HG03064 (cell line): ENCODE measurements around the gene LDLRAP1.
"Not testable (repeated sequence)": the region's sequence is repeated elsewhere in the genome, so short reads cannot be mapped to it uniquely, and the experiment has no call there.

Source experiments
- ATAC-seq: cut with Tn5 transposase; IDR thresholded peaks from one replicate; pipeline ENCODE4 v1.9.1; 2021; ENCODE audit warnings: low read depth; ENCODE audit not compliant: unreplicated experiment

Gene LDLRAP1

GRCh38 chr1:25572708-25573590, 29.5 kb downstream of the LDLRAP1 start:
- ATAC-seq: no peak

- ATAC-seq: no peak
Measured at GRCh38 chr1:25573591-25573930, 30.2 kb downstream of the LDLRAP1 start.

- ATAC-seq: no peak
Measured at GRCh38 chr1:25573961-25574360, 30.6 kb downstream of the LDLRAP1 start.

- ATAC-seq: no peak
Measured at GRCh38 chr1:25575191-25575590, 31.8 kb downstream of the LDLRAP1 start.

- no peak for ATAC-seq
Measured at GRCh38 chr1:25576459-25577133, 33.2 kb downstream of the LDLRAP1 start.

GRCh38 chr1:25577134-25577920, 33.9 kb downstream of the LDLRAP1 start:
- no peak for ATAC-seq

GRCh38 chr1:25579292-25580252, 36.2 kb downstream of the LDLRAP1 start:
- no peak for ATAC-seq

GRCh38 chr1:25580927-25581326, 37.5 kb downstream of the LDLRAP1 start:
- no peak for ATAC-seq

GRCh38 chr1:25581764-25582163, 38.4 kb downstream of the LDLRAP1 start:
- no peak for ATAC-seq

- no peak for ATAC-seq
Measured at GRCh38 chr1:25583519-25584370, 40.3 kb downstream of the LDLRAP1 start.

- no peak for ATAC-seq
Measured at GRCh38 chr1:25586181-25586588, 42.8 kb downstream of the LDLRAP1 start.

- ATAC-seq: no peak
Measured at GRCh38 chr1:25587290-25587689, 43.9 kb downstream of the LDLRAP1 start.

- not testable (repeated sequence) for ATAC-seq
Measured at GRCh38 chr1:25588224-25588623, 44.8 kb downstream of the LDLRAP1 start.

GRCh38 chr1:25588786-25589185, 45.4 kb downstream of the LDLRAP1 start:
- not testable (repeated sequence) for ATAC-seq

- no peak for ATAC-seq
Measured at GRCh38 chr1:25590096-25590824, 46.9 kb downstream of the LDLRAP1 start.

- ATAC-seq: no peak
Measured at GRCh38 chr1:25593861-25594260, 50.5 kb downstream of the LDLRAP1 start.

- ATAC-seq: no peak
Measured at GRCh38 chr1:25594971-25595370, 51.6 kb downstream of the LDLRAP1 start.

GRCh38 chr1:25596641-25597040, 53.2 kb downstream of the LDLRAP1 start:
- not testable (repeated sequence) for ATAC-seq
